Suprapubic skin (tissue), 4 donors: ENCODE data around the gene SERINC5. TPM values are rescaled to one million over a fixed set of nuclear protein-coding genes. Genes with fewer than 3 reads are reported as not detected.

Source experiments
- DNase-seq, 2 donors: peaks; one replicate each; pipeline ENCODE4 v3.0.0-alpha.2; 2019; ENCODE audit warnings: low spot score in 2 of 2
- H3K27ac ChIP-seq: fragments of 200-600 bp; sonication (generic); one replicate; pipeline ENCODE4 v1.5.1; 2019
- H3K27me3 ChIP-seq: fragments of 200-600 bp; sonication (generic); one replicate; pipeline ENCODE4 v1.5.1; 2019
- H3K36me3 ChIP-seq: fragments of 200-600 bp; sonication (generic); one replicate; pipeline ENCODE4 v1.5.1; 2019
- H3K4me1 ChIP-seq: fragments of 200-600 bp; sonication (generic); one replicate; pipeline ENCODE4 v1.5.1; 2019
- H3K4me3 ChIP-seq: fragments of 200-600 bp; sonication (generic); one replicate; pipeline ENCODE4 v1.5.1; 2019; ENCODE audit warnings: mild to moderate bottlenecking
- H3K9me3 ChIP-seq: fragments of 200-600 bp; sonication (generic); one replicate; pipeline ENCODE4 v1.5.1; 2019
- EP300 ChIP-seq: sonication (generic); formaldehyde crosslinking; IDR thresholded peaks from one replicate; pipeline ENCODE4 v1.6.1; 2017; ENCODE audit warnings: antibody characterized with exemption
- POLR2A ChIP-seq, 2 donors: fragments of 450-650 bp; IDR thresholded peaks; one replicate each; pipeline ENCODE4 v1.6.1; 2017; ENCODE audit warnings: antibody characterized with exemption in 2 of 2, mild to moderate bottlenecking in 2 of 2, moderate library complexity in 2 of 2
- POLR2AphosphoS5 ChIP-seq, 3 donors: sonication (generic); formaldehyde crosslinking; IDR thresholded peaks; one replicate each; pipeline ENCODE4 v1.6.1; 2017; ENCODE audit warnings: antibody characterized with exemption in 3 of 3
- WGBS: methylation state at CpG from one replicate; pipeline ENCODE4 v1.1.5; 2018; 5-methylcytosine and 5-hydroxymethylcytosine counted together
- total RNA-seq, 4 donors: library from RNA; depleted of rRNA; stranded (reverse); fragments of >200 nt; gene quantifications; one replicate each; pipeline ENCODE4 v1.1.0, GENCODE V29; 2016
- TF ChIP-seq, protein P1 (sequence below), 2 donors: fragments of 200-600 bp in 1 of 2; fragments of 450-650 bp in 1 of 2; sonication (generic) in 1 of 2; IDR thresholded peaks; one replicate each; pipeline ENCODE4 v1.5.1; 2016 to 2019; ENCODE audit warnings: antibody characterized with exemption in 2 of 2, mild to moderate bottlenecking in 1 of 2, moderate library complexity in 1 of 2

SERINC5 gene
- total RNA-seq, 4 donors from 2014 or later = 53.8 to 68.8 (median 62.5) TPM

DNA sequence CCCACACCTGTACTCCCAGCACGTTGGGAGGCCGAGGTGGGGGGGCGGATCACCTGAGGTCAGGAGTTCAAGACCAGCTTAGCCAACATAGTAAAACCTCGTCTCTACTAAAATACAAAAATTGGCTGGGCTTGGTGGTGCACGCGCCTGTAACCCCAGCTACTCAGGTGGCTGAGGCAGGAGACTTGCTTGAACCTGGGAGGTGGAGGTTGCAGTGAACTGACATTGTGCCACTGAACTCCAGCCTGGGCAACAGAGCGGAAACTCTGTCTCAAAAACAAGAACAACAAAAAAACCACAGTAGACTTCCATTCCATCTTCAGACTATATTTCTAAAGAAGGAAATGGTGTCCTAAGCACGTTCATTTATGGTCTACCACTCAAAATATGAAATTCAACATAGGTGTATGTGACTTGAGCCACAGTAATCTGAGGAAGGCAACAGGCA is 14.2 kb upstream of the SERINC5 start:
- DNase-seq = no peak
- Histone ChIP-seq H3K27me3 (no peaks in the 10 kb centered on the region), H3K4me3 (no peak overlapping the region), H3K9me3 (no peaks in the 10 kb centered on the region), H3K27ac (no peak overlapping the region), H3K36me3 (no peaks in the 10 kb centered on the region), H3K4me1 (no peaks in the 10 kb centered on the region)
- 92% methylated on average over 8 of the region's 8 CpGs for WGBS
- no peak for TF ChIP-seq POLR2AphosphoS5 (IDR thresholded peaks at IDR 0.05)
- TF ChIP-seq, protein P1, sequence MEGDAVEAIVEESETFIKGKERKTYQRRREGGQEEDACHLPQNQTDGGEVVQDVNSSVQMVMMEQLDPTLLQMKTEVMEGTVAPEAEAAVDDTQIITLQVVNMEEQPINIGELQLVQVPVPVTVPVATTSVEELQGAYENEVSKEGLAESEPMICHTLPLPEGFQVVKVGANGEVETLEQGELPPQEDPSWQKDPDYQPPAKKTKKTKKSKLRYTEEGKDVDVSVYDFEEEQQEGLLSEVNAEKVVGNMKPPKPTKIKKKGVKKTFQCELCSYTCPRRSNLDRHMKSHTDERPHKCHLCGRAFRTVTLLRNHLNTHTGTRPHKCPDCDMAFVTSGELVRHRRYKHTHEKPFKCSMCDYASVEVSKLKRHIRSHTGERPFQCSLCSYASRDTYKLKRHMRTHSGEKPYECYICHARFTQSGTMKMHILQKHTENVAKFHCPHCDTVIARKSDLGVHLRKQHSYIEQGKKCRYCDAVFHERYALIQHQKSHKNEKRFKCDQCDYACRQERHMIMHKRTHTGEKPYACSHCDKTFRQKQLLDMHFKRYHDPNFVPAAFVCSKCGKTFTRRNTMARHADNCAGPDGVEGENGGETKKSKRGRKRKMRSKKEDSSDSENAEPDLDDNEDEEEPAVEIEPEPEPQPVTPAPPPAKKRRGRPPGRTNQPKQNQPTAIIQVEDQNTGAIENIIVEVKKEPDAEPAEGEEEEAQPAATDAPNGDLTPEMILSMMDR (IDR thresholded peaks at IDR 0.05) = no peak
- no peak for TF ChIP-seq POLR2A (IDR thresholded peaks at IDR 0.05)
- no peak for TF ChIP-seq EP300

- H3K9me3 ChIP-seq = no peaks in the 10 kb centered on the region
- no peaks in the 10 kb centered on the region for H3K36me3 ChIP-seq
- no peak overlapping the region for H3K27ac ChIP-seq
- WGBS = 68% methylated on average over 5 of the region's 5 CpGs
- no peak for DNase-seq
- no peaks in the 10 kb centered on the region for H3K27me3 ChIP-seq
- TF ChIP-seq EP300 (no peak), POLR2A (IDR thresholded peaks at IDR 0.05) (no peak), POLR2AphosphoS5 (IDR thresholded peaks at IDR 0.05) (no peak)
- TF ChIP-seq, protein P1 (IDR thresholded peaks at IDR 0.05) = no peak
- no peak overlapping the region for H3K4me3 ChIP-seq
- no peaks in the 10 kb centered on the region for H3K4me1 ChIP-seq
These were observed 13.1 kb upstream of the SERINC5 start for GRCh38 chr5:80268916-80269315.

GRCh38 chr5:80266566-80266965 is 10.7 kb upstream of the SERINC5 start:
- Histone ChIP-seq H3K4me1 (no peaks in the 10 kb centered on the region), H3K36me3 (no peaks in the 10 kb centered on the region), H3K9me3 (no peaks in the 10 kb centered on the region), H3K27me3 (no peaks in the 10 kb centered on the region), H3K4me3 (no peak overlapping the region), H3K27ac (no peak overlapping the region)
- no peak for DNase-seq
- no peak for TF ChIP-seq POLR2A (IDR thresholded peaks at IDR 0.05)
- TF ChIP-seq POLR2AphosphoS5 (IDR thresholded peaks at IDR 0.05) = no peak
- TF ChIP-seq, protein P1 (IDR thresholded peaks at IDR 0.05) = no peak
- WGBS = 58% methylated on average over 2 of the region's 2 CpGs

DNA sequence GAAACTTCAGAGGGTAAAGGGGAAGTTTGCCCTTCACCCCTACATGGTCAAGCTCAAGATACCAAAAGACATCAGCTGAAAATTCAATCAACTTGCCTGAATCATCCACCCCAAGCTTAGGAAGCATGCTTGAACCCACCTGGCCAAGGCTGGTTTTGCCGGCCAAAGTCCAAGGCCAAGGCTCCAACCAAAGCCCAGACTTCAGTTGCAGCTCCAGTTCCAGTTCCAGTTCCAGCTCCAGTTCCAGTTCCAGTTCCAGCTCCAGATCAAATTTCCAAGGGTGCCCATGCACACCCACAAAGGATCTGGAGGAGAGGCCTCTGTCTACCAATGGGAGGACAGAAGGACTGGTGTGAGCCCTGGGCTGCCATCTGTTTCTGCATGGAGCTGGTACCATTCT is 4.6 kb upstream of the SERINC5 start:
- 100% methylated on average over 1 of the region's 1 CpG for WGBS
- Histone ChIP-seq H3K27me3 (no peaks in the 10 kb centered on the region), H3K4me1 (peaks cover 17% of the 10 kb centered on the region), H3K9me3 (no peaks in the 10 kb centered on the region), H3K4me3 (no peak overlapping the region), H3K27ac (no peak overlapping the region), H3K36me3 (no peaks in the 10 kb centered on the region)
- DNase-seq = no peak
- TF ChIP-seq POLR2A (IDR thresholded peaks at IDR 0.05) = no peak
- TF ChIP-seq, protein P1 (IDR thresholded peaks at IDR 0.05) = no peak
- no peak for TF ChIP-seq POLR2AphosphoS5 (IDR thresholded peaks at IDR 0.05)
- no peak for TF ChIP-seq EP300

GRCh38 chr5:80259511-80260203 is 3.8 kb upstream of the SERINC5 start:
- H3K36me3 ChIP-seq = no peaks in the 10 kb centered on the region
- peaks cover 20% of the 10 kb centered on the region for H3K4me1 ChIP-seq
- TF ChIP-seq POLR2A (IDR thresholded peaks at IDR 0.05) (no peak), POLR2AphosphoS5 (IDR thresholded peaks at IDR 0.05) (no peak), EP300 (no peak)
- TF ChIP-seq, protein P1 (IDR thresholded peaks at IDR 0.05) = no peak
- no peak for DNase-seq
- H3K9me3 ChIP-seq = no peaks in the 10 kb centered on the region
- H3K27me3 ChIP-seq = no peaks in the 10 kb centered on the region
- no peak overlapping the region for H3K4me3 ChIP-seq
- WGBS = 92% methylated on average over 6 of the region's 6 CpGs
- no peak overlapping the region for H3K27ac ChIP-seq
